GM23338 (cell line): ENCODE data around the gene RNF112.

Experiments
- EZH2 ChIP-seq: fragments of 200-600 bp; sonication (generic); IDR thresholded peaks from one replicate; pipeline ENCODE4 v1.8.0; 2017; ENCODE audit warnings: antibody characterized with exemption, mild to moderate bottlenecking, low read depth; ENCODE audit not compliant: unreplicated experiment
- EZH2phosphoT487 ChIP-seq: fragments of 200-600 bp; sonication (generic); IDR thresholded peaks from one replicate; pipeline ENCODE4 v1.8.1; 2018; ENCODE audit warnings: antibody characterized with exemption; ENCODE audit not compliant: unreplicated experiment
- POLR2AphosphoS5 ChIP-seq: IDR thresholded peaks from 2 replicates; pipeline ENCODE4 v1.6.1; 2016; ENCODE audit warnings: antibody characterized with exemption, low read depth
- TF ChIP-seq, protein P1 (sequence below), 2 experiments: fragments of 200-600 bp in 1 of 2; sonication (generic) in 1 of 2; conservative IDR thresholded peaks; 2 replicates each; pipeline versions ENCODE4 v1.5.1 to v1.6.1; 2016 to 2017; ENCODE audit warnings: antibody characterized with exemption in 2 of 2, low read depth in 2 of 2, mild to moderate bottlenecking in 2 of 2, moderate library complexity in 1 of 2
- TF ChIP-seq, protein P2 (sequence below): IDR thresholded peaks from 2 replicates; pipeline ENCODE4 v1.6.1; 2016; ENCODE audit warnings: antibody characterized with exemption
- TF ChIP-seq, protein P3 (sequence below): IDR thresholded peaks from one replicate; pipeline ENCODE4 v1.6.1; 2018; ENCODE audit warnings: antibody characterized with exemption; ENCODE audit not compliant: unreplicated experiment

DNA sequence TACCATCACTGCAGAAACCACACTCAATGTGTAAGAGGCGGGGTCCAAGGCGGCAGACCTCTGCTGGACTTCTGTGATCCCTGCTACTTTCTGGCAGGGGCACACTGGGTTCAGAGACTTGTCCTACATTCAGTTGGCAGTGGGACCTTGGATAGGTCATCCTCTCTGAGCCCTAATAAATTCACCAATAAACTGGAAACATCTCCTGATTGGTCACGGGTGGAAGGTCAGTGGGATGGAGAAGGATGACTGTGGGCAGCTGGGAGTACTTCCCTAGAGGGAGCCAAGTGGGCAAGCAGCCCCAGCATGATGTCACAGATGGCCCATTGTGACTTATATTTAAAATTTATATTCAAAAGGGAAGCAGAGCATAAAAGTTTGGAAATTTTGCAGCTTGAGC, 49.7 kb downstream of the RNF112 start:
- TF ChIP-seq, protein P1, sequence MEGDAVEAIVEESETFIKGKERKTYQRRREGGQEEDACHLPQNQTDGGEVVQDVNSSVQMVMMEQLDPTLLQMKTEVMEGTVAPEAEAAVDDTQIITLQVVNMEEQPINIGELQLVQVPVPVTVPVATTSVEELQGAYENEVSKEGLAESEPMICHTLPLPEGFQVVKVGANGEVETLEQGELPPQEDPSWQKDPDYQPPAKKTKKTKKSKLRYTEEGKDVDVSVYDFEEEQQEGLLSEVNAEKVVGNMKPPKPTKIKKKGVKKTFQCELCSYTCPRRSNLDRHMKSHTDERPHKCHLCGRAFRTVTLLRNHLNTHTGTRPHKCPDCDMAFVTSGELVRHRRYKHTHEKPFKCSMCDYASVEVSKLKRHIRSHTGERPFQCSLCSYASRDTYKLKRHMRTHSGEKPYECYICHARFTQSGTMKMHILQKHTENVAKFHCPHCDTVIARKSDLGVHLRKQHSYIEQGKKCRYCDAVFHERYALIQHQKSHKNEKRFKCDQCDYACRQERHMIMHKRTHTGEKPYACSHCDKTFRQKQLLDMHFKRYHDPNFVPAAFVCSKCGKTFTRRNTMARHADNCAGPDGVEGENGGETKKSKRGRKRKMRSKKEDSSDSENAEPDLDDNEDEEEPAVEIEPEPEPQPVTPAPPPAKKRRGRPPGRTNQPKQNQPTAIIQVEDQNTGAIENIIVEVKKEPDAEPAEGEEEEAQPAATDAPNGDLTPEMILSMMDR (conservative IDR thresholded peaks at IDR 0.05; ENCODE audit: low read depth in 2 of 2), result no peak
- TF ChIP-seq, protein P2, sequence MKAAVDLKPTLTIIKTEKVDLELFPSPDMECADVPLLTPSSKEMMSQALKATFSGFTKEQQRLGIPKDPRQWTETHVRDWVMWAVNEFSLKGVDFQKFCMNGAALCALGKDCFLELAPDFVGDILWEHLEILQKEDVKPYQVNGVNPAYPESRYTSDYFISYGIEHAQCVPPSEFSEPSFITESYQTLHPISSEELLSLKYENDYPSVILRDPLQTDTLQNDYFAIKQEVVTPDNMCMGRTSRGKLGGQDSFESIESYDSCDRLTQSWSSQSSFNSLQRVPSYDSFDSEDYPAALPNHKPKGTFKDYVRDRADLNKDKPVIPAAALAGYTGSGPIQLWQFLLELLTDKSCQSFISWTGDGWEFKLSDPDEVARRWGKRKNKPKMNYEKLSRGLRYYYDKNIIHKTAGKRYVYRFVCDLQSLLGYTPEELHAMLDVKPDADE, result no peak
- TF ChIP-seq EZH2 (no peak), POLR2AphosphoS5 (no peak), EZH2phosphoT487 (no peak)
- TF ChIP-seq, protein P3, sequence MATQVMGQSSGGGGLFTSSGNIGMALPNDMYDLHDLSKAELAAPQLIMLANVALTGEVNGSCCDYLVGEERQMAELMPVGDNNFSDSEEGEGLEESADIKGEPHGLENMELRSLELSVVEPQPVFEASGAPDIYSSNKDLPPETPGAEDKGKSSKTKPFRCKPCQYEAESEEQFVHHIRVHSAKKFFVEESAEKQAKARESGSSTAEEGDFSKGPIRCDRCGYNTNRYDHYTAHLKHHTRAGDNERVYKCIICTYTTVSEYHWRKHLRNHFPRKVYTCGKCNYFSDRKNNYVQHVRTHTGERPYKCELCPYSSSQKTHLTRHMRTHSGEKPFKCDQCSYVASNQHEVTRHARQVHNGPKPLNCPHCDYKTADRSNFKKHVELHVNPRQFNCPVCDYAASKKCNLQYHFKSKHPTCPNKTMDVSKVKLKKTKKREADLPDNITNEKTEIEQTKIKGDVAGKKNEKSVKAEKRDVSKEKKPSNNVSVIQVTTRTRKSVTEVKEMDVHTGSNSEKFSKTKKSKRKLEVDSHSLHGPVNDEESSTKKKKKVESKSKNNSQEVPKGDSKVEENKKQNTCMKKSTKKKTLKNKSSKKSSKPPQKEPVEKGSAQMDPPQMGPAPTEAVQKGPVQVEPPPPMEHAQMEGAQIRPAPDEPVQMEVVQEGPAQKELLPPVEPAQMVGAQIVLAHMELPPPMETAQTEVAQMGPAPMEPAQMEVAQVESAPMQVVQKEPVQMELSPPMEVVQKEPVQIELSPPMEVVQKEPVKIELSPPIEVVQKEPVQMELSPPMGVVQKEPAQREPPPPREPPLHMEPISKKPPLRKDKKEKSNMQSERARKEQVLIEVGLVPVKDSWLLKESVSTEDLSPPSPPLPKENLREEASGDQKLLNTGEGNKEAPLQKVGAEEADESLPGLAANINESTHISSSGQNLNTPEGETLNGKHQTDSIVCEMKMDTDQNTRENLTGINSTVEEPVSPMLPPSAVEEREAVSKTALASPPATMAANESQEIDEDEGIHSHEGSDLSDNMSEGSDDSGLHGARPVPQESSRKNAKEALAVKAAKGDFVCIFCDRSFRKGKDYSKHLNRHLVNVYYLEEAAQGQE, result no peak
